ENCODE measurements around the gene RPSA. TPM values are rescaled to one million over a fixed set of nuclear protein-coding genes. Genes with fewer than 3 reads are reported as not detected.

The RPSA gene
- total RNA-seq, 1 donor from 2014 or later: 1,061 TPM

- H3K27me3 Mint-ChIP-seq (ENCODE audit: low read depth): no peaks in the 10 kb centered on the region
- DNase-seq (ENCODE audit: low spot score in 2 of 2, unreplicated experiment in 2 of 2): no peak
- no peak overlapping the region for H3K4me3 Mint-ChIP-seq
- TF ChIP-seq, protein P1, sequence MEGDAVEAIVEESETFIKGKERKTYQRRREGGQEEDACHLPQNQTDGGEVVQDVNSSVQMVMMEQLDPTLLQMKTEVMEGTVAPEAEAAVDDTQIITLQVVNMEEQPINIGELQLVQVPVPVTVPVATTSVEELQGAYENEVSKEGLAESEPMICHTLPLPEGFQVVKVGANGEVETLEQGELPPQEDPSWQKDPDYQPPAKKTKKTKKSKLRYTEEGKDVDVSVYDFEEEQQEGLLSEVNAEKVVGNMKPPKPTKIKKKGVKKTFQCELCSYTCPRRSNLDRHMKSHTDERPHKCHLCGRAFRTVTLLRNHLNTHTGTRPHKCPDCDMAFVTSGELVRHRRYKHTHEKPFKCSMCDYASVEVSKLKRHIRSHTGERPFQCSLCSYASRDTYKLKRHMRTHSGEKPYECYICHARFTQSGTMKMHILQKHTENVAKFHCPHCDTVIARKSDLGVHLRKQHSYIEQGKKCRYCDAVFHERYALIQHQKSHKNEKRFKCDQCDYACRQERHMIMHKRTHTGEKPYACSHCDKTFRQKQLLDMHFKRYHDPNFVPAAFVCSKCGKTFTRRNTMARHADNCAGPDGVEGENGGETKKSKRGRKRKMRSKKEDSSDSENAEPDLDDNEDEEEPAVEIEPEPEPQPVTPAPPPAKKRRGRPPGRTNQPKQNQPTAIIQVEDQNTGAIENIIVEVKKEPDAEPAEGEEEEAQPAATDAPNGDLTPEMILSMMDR (IDR thresholded peaks at IDR 0.05; ENCODE audit: unreplicated experiment): no peak
- H3K9me3 Mint-ChIP-seq: no peaks in the 10 kb centered on the region
- H3K4me1 Mint-ChIP-seq: peaks cover 4% of the 10 kb centered on the region
- no peaks in the 10 kb centered on the region for H3K36me3 Mint-ChIP-seq
- no peak overlapping the region for H3K27ac Mint-ChIP-seq
These were observed 28.7 kb downstream of the RPSA start for GRCh38 chr3:39435006-39435748.

- DNase-seq (ENCODE audit: low spot score in 2 of 2, unreplicated experiment in 2 of 2): no peak
- H3K4me3 Mint-ChIP-seq: no peak overlapping the region
- peaks cover 2% of the 10 kb centered on the region for H3K27me3 Mint-ChIP-seq (ENCODE audit: low read depth)
- TF ChIP-seq, protein P1 (IDR thresholded peaks at IDR 0.05; ENCODE audit: unreplicated experiment): no peak
- H3K4me1 Mint-ChIP-seq: peaks cover 4% of the 10 kb centered on the region
- H3K27ac Mint-ChIP-seq: no peak overlapping the region
- no peaks in the 10 kb centered on the region for H3K9me3 Mint-ChIP-seq
- H3K36me3 Mint-ChIP-seq: no peaks in the 10 kb centered on the region
These were observed 32.4 kb downstream of the RPSA start for GRCh38 chr3:39438880-39439279.

DNA sequence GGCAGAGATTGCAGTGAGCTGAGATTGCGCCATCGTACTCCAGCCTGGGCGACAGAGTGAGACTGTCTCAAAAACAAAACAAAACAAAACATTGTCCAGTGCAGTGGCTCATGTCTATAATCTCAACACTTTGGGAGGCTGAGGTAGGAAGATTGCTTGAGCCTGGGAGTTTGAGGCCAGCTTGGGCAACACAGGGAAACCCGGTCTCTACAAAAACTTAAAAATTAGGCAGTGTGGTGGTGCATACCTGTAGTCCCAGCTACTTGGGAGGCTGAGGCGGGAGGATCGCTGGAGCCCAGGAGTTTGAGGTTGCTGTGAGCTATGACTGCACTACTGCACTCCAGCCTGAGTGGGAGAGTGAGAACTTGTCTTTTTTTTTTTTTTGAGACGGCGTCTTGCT lies 33.8 kb downstream of the RPSA start:
- Mint-ChIP-seq H3K27me3 (ENCODE audit: low read depth) (peaks cover 2% of the 10 kb centered on the region), H3K4me1 (peaks cover 4% of the 10 kb centered on the region), H3K4me3 (no peak overlapping the region), H3K9me3 (no peaks in the 10 kb centered on the region), H3K36me3 (no peaks in the 10 kb centered on the region), H3K27ac (no peak overlapping the region)
- DNase-seq (ENCODE audit: low spot score in 2 of 2, unreplicated experiment in 2 of 2): no peak
- TF ChIP-seq, protein P1 (IDR thresholded peaks at IDR 0.05; ENCODE audit: unreplicated experiment): no peak

- TF ChIP-seq, protein P1 (IDR thresholded peaks at IDR 0.05; ENCODE audit: unreplicated experiment): no peak
- no peak overlapping the region for H3K4me3 Mint-ChIP-seq
- H3K36me3 Mint-ChIP-seq: no peaks in the 10 kb centered on the region
- no peaks in the 10 kb centered on the region for H3K9me3 Mint-ChIP-seq
- no peak for DNase-seq (ENCODE audit: low spot score in 2 of 2, unreplicated experiment in 2 of 2)
- H3K27ac Mint-ChIP-seq: no peak overlapping the region
- peaks cover 2% of the 10 kb centered on the region for H3K27me3 Mint-ChIP-seq (ENCODE audit: low read depth)
- H3K4me1 Mint-ChIP-seq: peaks cover 5% of the 10 kb centered on the region
These were observed 37.0 kb downstream of the RPSA start for GRCh38 chr3:39443530-39443929.

DNA sequence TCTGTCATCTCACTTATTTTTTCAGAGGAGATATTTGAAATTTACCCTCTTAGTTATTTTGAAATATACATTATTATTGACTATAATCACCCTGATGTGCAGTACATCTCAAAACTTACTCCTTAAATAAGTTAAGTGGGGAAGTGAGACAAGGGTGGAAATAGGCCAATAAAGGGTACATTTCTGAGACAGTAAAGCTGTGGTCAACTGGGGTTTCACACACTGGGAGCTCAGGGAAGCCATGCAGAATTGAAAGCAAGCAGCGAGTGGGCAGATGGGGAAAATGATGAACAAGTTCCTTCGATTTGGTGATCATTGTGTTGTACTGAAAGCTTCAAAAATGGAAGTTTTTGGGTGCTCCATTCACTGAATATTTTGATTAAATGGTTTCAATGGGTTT lies 39.4 kb downstream of the RPSA start:
- H3K27ac Mint-ChIP-seq: no peak overlapping the region
- H3K4me1 Mint-ChIP-seq: peaks cover 2% of the 10 kb centered on the region
- H3K27me3 Mint-ChIP-seq (ENCODE audit: low read depth): peaks cover 2% of the 10 kb centered on the region
- DNase-seq (ENCODE audit: low spot score in 2 of 2, unreplicated experiment in 2 of 2): no peak
- no peak overlapping the region for H3K4me3 Mint-ChIP-seq
- H3K36me3 Mint-ChIP-seq: no peaks in the 10 kb centered on the region
- no peaks in the 10 kb centered on the region for H3K9me3 Mint-ChIP-seq
- TF ChIP-seq, protein P1 (IDR thresholded peaks at IDR 0.05; ENCODE audit: unreplicated experiment): no peak
